H9 (cell line): ENCODE measurements around the gene LHCGR. TPM values are rescaled to one million over a fixed set of nuclear protein-coding genes. Genes with fewer than 3 reads are reported as not detected.

Source experiments
- DNase-seq: peaks from one replicate; pipeline ENCODE4 v3.0.0-alpha.2; 2017
- H2AFZ ChIP-seq: one replicate; pipeline ENCODE4 v1.6.1; 2013; ENCODE audit warnings: mild to moderate bottlenecking, low read length, control low read depth, moderate library complexity
- H2AK5ac ChIP-seq: 2 replicates; pipeline ENCODE4 v1.6.1; 2013; ENCODE audit warnings: low read length, control low read depth, mixed read lengths; ENCODE audit not compliant: insufficient read length
- H2BK120ac ChIP-seq: one replicate; pipeline ENCODE4 v1.6.1; 2013; ENCODE audit warnings: low read depth, mild to moderate bottlenecking, low read length, control low read depth, inconsistent platforms; ENCODE audit not compliant: poor library complexity, severe bottlenecking
- H2BK12ac ChIP-seq: 2 replicates; pipeline ENCODE4 v1.6.1; 2013; ENCODE audit warnings: low read length, control low read depth, mixed read lengths, low read depth; ENCODE audit not compliant: insufficient read length
- H2BK15ac ChIP-seq: 2 replicates; pipeline ENCODE4 v1.6.1; 2013; ENCODE audit warnings: low read depth, low read length, control low read depth
- H2BK20ac ChIP-seq: one replicate; pipeline ENCODE4 v1.6.1; 2013; ENCODE audit warnings: low read depth, mild to moderate bottlenecking, low read length, control low read depth, inconsistent platforms; ENCODE audit not compliant: poor library complexity, severe bottlenecking
- H2BK5ac ChIP-seq: 2 replicates; pipeline ENCODE4 v1.6.1; 2013; ENCODE audit warnings: low read length, control low read depth, mixed read lengths; ENCODE audit not compliant: insufficient read length
- H3K14ac ChIP-seq: 2 replicates; pipeline ENCODE4 v1.6.1; 2013; ENCODE audit warnings: low read length, control low read depth; ENCODE audit not compliant: insufficient read depth
- H3K18ac ChIP-seq: 2 replicates; pipeline ENCODE4 v1.6.1; 2013; ENCODE audit warnings: low read depth, mild to moderate bottlenecking, mixed read lengths, low read length, control low read depth; ENCODE audit not compliant: insufficient read length
- H3K23ac ChIP-seq: 2 replicates; pipeline ENCODE4 v1.6.1; 2013; ENCODE audit warnings: low read length, control low read depth, mixed read lengths, low read depth; ENCODE audit not compliant: insufficient read length
- H3K23me2 ChIP-seq: 2 replicates; pipeline ENCODE4 v1.6.1; 2013; ENCODE audit warnings: low read depth, mild to moderate bottlenecking, mixed read lengths, low read length, control low read depth; ENCODE audit not compliant: insufficient read length, poor library complexity, severe bottlenecking
- H3K27ac ChIP-seq: 2 replicates; pipeline ENCODE4 v1.5.1; 2013; ENCODE audit warnings: low read length, control low read depth, mixed read lengths, low read depth; ENCODE audit not compliant: insufficient read length
- H3K27me3 ChIP-seq: 2 replicates; pipeline ENCODE4 v1.6.1; 2013; ENCODE audit warnings: low read length, control low read depth, inconsistent platforms; ENCODE audit not compliant: insufficient read depth
- H3K4ac ChIP-seq: 2 replicates; pipeline ENCODE4 v1.6.1; 2013; ENCODE audit warnings: low read depth, mild to moderate bottlenecking, control low read depth, inconsistent platforms, low read length, moderate library complexity
- H3K4me1 ChIP-seq: 2 replicates; pipeline ENCODE4 v1.6.1; 2013; ENCODE audit warnings: low read length, control low read depth, inconsistent platforms; ENCODE audit not compliant: insufficient read depth
- H3K4me2 ChIP-seq: 2 replicates; pipeline ENCODE4 v1.6.1; 2013; ENCODE audit warnings: low read length, control low read depth, mixed read lengths; ENCODE audit not compliant: insufficient read length, insufficient read depth
- H3K56ac ChIP-seq: 2 replicates; pipeline ENCODE4 v1.6.1; 2013; ENCODE audit warnings: low read depth, mild to moderate bottlenecking, mixed read lengths, low read length, control low read depth; ENCODE audit not compliant: insufficient read length
- H3K79me1 ChIP-seq: 2 replicates; pipeline ENCODE4 v1.6.1; 2013; ENCODE audit warnings: low read depth, mild to moderate bottlenecking, moderate library complexity, low read length, control low read depth, inconsistent platforms; ENCODE audit not compliant: insufficient read depth, poor library complexity, severe bottlenecking
- H3K79me2 ChIP-seq: 2 replicates; pipeline ENCODE4 v1.6.1; 2013; ENCODE audit warnings: low read length, control low read depth, inconsistent platforms; ENCODE audit not compliant: insufficient read depth
- H3K9ac ChIP-seq: 2 replicates; pipeline ENCODE4 v1.6.1; 2013; ENCODE audit warnings: low read length, control low read depth, mixed read lengths; ENCODE audit not compliant: insufficient read length; ENCODE audit errors: extremely low read depth
- H3K9me3 ChIP-seq: one replicate; pipeline ENCODE4 v1.6.1; 2013; ENCODE audit warnings: low read depth, low read length, inconsistent platforms; ENCODE audit not compliant: control insufficient read depth
- H3T11ph ChIP-seq: one replicate; pipeline ENCODE4 v1.6.1; 2013; ENCODE audit warnings: mild to moderate bottlenecking, low read length, control low read depth, inconsistent platforms
- H4K20me1 ChIP-seq: one replicate; pipeline ENCODE4 v1.6.1; 2013; ENCODE audit not compliant: control insufficient read depth, insufficient read length, insufficient read depth
- H4K5ac ChIP-seq: 2 replicates; pipeline ENCODE4 v1.6.1; 2013; ENCODE audit warnings: low read depth, mild to moderate bottlenecking, mixed read lengths, low read length, control low read depth; ENCODE audit not compliant: insufficient read length
- H4K8ac ChIP-seq: replicated peaks from 2 replicates; pipeline ENCODE4 v1.6.1; 2013; ENCODE audit warnings: low read length, control low read depth, mixed read lengths, low read depth; ENCODE audit not compliant: insufficient read length
- H4K91ac ChIP-seq: 2 replicates; pipeline ENCODE4 v1.6.1; 2013; ENCODE audit warnings: low read depth, mild to moderate bottlenecking, moderate library complexity, mixed read lengths, low read length, control low read depth; ENCODE audit not compliant: insufficient read length
- H3K27ac Mint-ChIP-seq, 3 experiments: 2 replicates in 2 of 3; 3 replicates in 1 of 3; pipeline ENCODE4 v1.8.0; 2020 to 2021; ENCODE audit warnings: mixed read lengths in 3 of 3, mild to moderate bottlenecking in 1 of 3, moderate library complexity in 1 of 3
- H3K27me3 Mint-ChIP-seq: 2 replicates; pipeline ENCODE4 v1.8.0; 2021; ENCODE audit warnings: low read depth, mild to moderate bottlenecking, moderate library complexity, mixed read lengths
- H3K36me3 Mint-ChIP-seq, 3 experiments: 2 replicates in 2 of 3; 3 replicates in 1 of 3; pipeline ENCODE4 v1.8.0; 2020 to 2021; ENCODE audit warnings: low read depth in 3 of 3, mixed read lengths in 3 of 3; ENCODE audit not compliant: insufficient read depth in 1 of 3
- H3K4me1 Mint-ChIP-seq, 2 experiments: 2 replicates each; pipeline ENCODE4 v1.8.0; 2020; ENCODE audit warnings: mixed read lengths in 2 of 2
- H3K4me3 Mint-ChIP-seq, 2 experiments: 2 replicates in 1 of 2; 3 replicates in 1 of 2; pipeline ENCODE4 v1.8.0; 2020 to 2021; ENCODE audit warnings: mild to moderate bottlenecking in 2 of 2, mixed read lengths in 2 of 2, moderate library complexity in 1 of 2
- H3K9me3 Mint-ChIP-seq, 2 experiments: 2 replicates in 1 of 2; 3 replicates in 1 of 2; pipeline ENCODE4 v1.8.0; 2020; ENCODE audit warnings: mild to moderate bottlenecking in 2 of 2, mixed read lengths in 2 of 2, moderate library complexity in 1 of 2
- CTCF ChIP-seq: fragments of 200-600 bp; sonication (generic); conservative IDR thresholded peaks from 3 replicates; pipeline ENCODE4 v1.8.0; 2021; ENCODE audit warnings: antibody characterized with exemption, mild to moderate bottlenecking
- WGBS: extraction: QIAGEN DNeasy Blood & Tissue Kit; methylation state at CpG from one replicate; pipeline ENCODE4 v1.1.7; 2013; ENCODE audit warnings: missing lambda C conversion rate, low lambda C conversion rate, mixed read lengths; ENCODE audit not compliant: insufficient read length; ENCODE audit errors: extremely low coverage; 5-methylcytosine and 5-hydroxymethylcytosine counted together
- total RNA-seq: library from RNA; stranded (reverse); gene quantifications from 2 replicates; pipeline ENCODE4 v1.2.1, GENCODE V29; 2021

The LHCGR gene
- total RNA-seq, 1 experiment from 2014 or later = 0.44 TPM

GRCh38 chr2:48767330-48767729 is 11.8 kb upstream of the LHCGR start:
- H3K79me2 ChIP-seq = no peaks in the 10 kb centered on the region
- no peak overlapping the region for H2BK20ac ChIP-seq
- peaks cover 5% of the 10 kb centered on the region; the same call in 1 of the 2 replicates for H3K4me1 ChIP-seq
- H4K8ac ChIP-seq = no peak overlapping the region
- H4K20me1 ChIP-seq = no peaks in the 10 kb centered on the region
- no peak overlapping the region for H2AK5ac ChIP-seq
- no peak overlapping the region for H3K18ac ChIP-seq
- no peak overlapping the region for H3K9ac ChIP-seq
- no peaks in the 10 kb centered on the region for H3K27me3 ChIP-seq
- no peak overlapping the region; a peak in 1 of 5 replicates for H3K4me3 Mint-ChIP-seq
- no peak overlapping the region for H3K23ac ChIP-seq
- no peak for TF ChIP-seq CTCF
- H3K79me1 ChIP-seq = no peaks in the 10 kb centered on the region
- no peak overlapping the region for H2BK15ac ChIP-seq
- no peak overlapping the region for H3K56ac ChIP-seq
- H3K27ac ChIP-seq = no peak overlapping the region
- no peak overlapping the region for H3K4ac ChIP-seq
- H2AFZ ChIP-seq = no peak overlapping the region
- no CpG with 5 or more reads among the region's 8 CpGs for WGBS
- peaks cover 11% of the 10 kb centered on the region for H3K27me3 Mint-ChIP-seq
- H4K5ac ChIP-seq = no peak overlapping the region
- H3K9me3 ChIP-seq = no peaks in the 10 kb centered on the region
- no peak overlapping the region for H2BK5ac ChIP-seq
- H3K4me1 Mint-ChIP-seq = peaks cover 16 to 21% of the 10 kb centered on the region in 2 experiments
- H3K27ac Mint-ChIP-seq = no peak overlapping the region; a peak in 2 of 7 replicates
- no peak overlapping the region for H2BK12ac ChIP-seq
- H4K91ac ChIP-seq = no peak overlapping the region
- H3T11ph ChIP-seq = no peak overlapping the region
- peaks cover 5 to 8% of the 10 kb centered on the region in 2 experiments; a peak in 3 of 5 replicates for H3K9me3 Mint-ChIP-seq
- H3K4me2 ChIP-seq = no peak overlapping the region
- no peaks in the 10 kb centered on the region for H3K23me2 ChIP-seq
- no peak overlapping the region for H3K14ac ChIP-seq
- no peak overlapping the region for H2BK120ac ChIP-seq
- DNase-seq = peak; percentile 62
- peaks cover 0 to 8% (median 2%) of the 10 kb centered on the region in 3 experiments; a peak in 4 of 7 replicates for H3K36me3 Mint-ChIP-seq
